C1 segment of cervical spinal cord (tissue), 14 donors: ENCODE measurements around the gene TAP2.
"Not testable (repeated sequence)": the region's sequence is repeated elsewhere in the genome, so short reads cannot be mapped to it uniquely, and the experiment has no call there.

Source experiments
- DNase-seq, 14 donors: peaks; one replicate each; lab custom pipeline; 2025; lab: John Stamatoyannopoulos, UW

The TAP2 gene

GRCh38 chr6:32838114-32838958 is at the start of gene TAP2:
Gene TAP2, minus strand, starts transcription at chr6:32838739. Its CDS starts 506 bp downstream, at chr6:32838233.
- DNase-seq: peak; percentile 45 to 96 (median 90)

GRCh38 chr6:32887616-32888015 is 49.1 kb upstream of the TAP2 start:
- no peak for DNase-seq

- DNase-seq: peak in 1 of 14 donors; percentile 4
Observed at GRCh38 chr6:32886681-32887383, 48.3 kb upstream of the TAP2 start.

GRCh38 chr6:32885698-32886286 is 47.3 kb upstream of the TAP2 start:
- DNase-seq: peak in 1 of 14 donors; percentile 46

GRCh38 chr6:32883789-32884188 is 45.2 kb upstream of the TAP2 start:
- DNase-seq: peak in 2 of 14 donors; percentile 3 to 50

GRCh38 chr6:32882879-32883250 is 44.3 kb upstream of the TAP2 start:
- peak in 1 of 14 donors; percentile 21 for DNase-seq

GRCh38 chr6:32880962-32881361 is 42.4 kb upstream of the TAP2 start:
- not testable (repeated sequence) for DNase-seq

GRCh38 chr6:32879691-32880090 is 41.2 kb upstream of the TAP2 start:
- no peak for DNase-seq

- no peak for DNase-seq
Observed at GRCh38 chr6:32876603-32877002, 38.1 kb upstream of the TAP2 start.

GRCh38 chr6:32873947-32874346 is 35.4 kb upstream of the TAP2 start:
- not testable (repeated sequence) for DNase-seq

GRCh38 chr6:32868257-32868788 is 29.8 kb upstream of the TAP2 start:
- peak in 12 of 14 donors; percentile 5 to 69 (median 46) for DNase-seq

- no peak for DNase-seq
Observed at GRCh38 chr6:32867554-32868256, 29.2 kb upstream of the TAP2 start.

GRCh38 chr6:32867022-32867477 is 28.5 kb upstream of the TAP2 start:
- no peak for DNase-seq

- DNase-seq: no peak
Observed at GRCh38 chr6:32865724-32866443, 27.3 kb upstream of the TAP2 start.

- DNase-seq: no peak
Observed at GRCh38 chr6:32862725-32863124, 24.2 kb upstream of the TAP2 start.

- no peak for DNase-seq
Observed at GRCh38 chr6:32860674-32861073, 22.1 kb upstream of the TAP2 start.

- DNase-seq: no peak
Observed at GRCh38 chr6:32858194-32858593, 19.7 kb upstream of the TAP2 start.

- DNase-seq: no peak
Observed at GRCh38 chr6:32857156-32857891, 18.8 kb upstream of the TAP2 start.

- DNase-seq: no peak
Observed at GRCh38 chr6:32855467-32856174, 17.1 kb upstream of the TAP2 start.
